GM12864 (cell line): ENCODE measurements around the gene KCNK10.

Source experiments
- DNase-seq: peaks from one replicate; pipeline ENCODE4 v3.0.0-alpha.2; 2011; ENCODE audit warnings: low read depth
- H3K4me3 ChIP-seq: 2 replicates; pipeline ENCODE4 v1.5.1; 2011; ENCODE audit warnings: mild to moderate bottlenecking, low read depth, low read length, control low read depth
- CTCF ChIP-seq: IDR thresholded peaks from 2 replicates; pipeline ENCODE4 v1.5.1; 2011; ENCODE audit warnings: low read depth, mild to moderate bottlenecking, moderate library complexity, low read length, control low read depth, inconsistent platforms; ENCODE audit errors: missing control alignments

The KCNK10 gene

GRCh38 chr14:88310021-88310420, 13.0 kb downstream of the KCNK10 start:
- no peak overlapping the region for H3K4me3 ChIP-seq
- TF ChIP-seq CTCF = no peak
- DNase-seq = no peak

- no peak for TF ChIP-seq CTCF
- no peak for DNase-seq
- no peak overlapping the region for H3K4me3 ChIP-seq
Observed at GRCh38 chr14:88305528-88306322, 17.3 kb downstream of the KCNK10 start.

GRCh38 chr14:88303041-88303440, 20.0 kb downstream of the KCNK10 start:
- H3K4me3 ChIP-seq = no peak overlapping the region
- no peak for DNase-seq
- TF ChIP-seq CTCF = no peak

- no peak for DNase-seq
- TF ChIP-seq CTCF = no peak
Observed at GRCh38 chr14:88301381-88301780, 21.7 kb downstream of the KCNK10 start.

GRCh38 chr14:88300817-88301216, 22.3 kb downstream of the KCNK10 start:
- TF ChIP-seq CTCF = no peak
- DNase-seq = no peak
- H3K4me3 ChIP-seq = no peak overlapping the region

More at GRCh38 chr14:88301381-88301780, 21.7 kb downstream of the KCNK10 start:
- H3K4me3 ChIP-seq = no peak overlapping the region

GRCh38 chr14:88299865-88300530, 23.1 kb downstream of the KCNK10 start:
- H3K4me3 ChIP-seq = no peak overlapping the region
- no peak for DNase-seq
- TF ChIP-seq CTCF = no peak
